ENCODE measurements around the gene SLC12A6.
"Not testable (repeated sequence)": the region's sequence is repeated elsewhere in the genome, so short reads cannot be mapped to it uniquely, and the experiment has no call there.

SLC12A6 gene

DNA sequence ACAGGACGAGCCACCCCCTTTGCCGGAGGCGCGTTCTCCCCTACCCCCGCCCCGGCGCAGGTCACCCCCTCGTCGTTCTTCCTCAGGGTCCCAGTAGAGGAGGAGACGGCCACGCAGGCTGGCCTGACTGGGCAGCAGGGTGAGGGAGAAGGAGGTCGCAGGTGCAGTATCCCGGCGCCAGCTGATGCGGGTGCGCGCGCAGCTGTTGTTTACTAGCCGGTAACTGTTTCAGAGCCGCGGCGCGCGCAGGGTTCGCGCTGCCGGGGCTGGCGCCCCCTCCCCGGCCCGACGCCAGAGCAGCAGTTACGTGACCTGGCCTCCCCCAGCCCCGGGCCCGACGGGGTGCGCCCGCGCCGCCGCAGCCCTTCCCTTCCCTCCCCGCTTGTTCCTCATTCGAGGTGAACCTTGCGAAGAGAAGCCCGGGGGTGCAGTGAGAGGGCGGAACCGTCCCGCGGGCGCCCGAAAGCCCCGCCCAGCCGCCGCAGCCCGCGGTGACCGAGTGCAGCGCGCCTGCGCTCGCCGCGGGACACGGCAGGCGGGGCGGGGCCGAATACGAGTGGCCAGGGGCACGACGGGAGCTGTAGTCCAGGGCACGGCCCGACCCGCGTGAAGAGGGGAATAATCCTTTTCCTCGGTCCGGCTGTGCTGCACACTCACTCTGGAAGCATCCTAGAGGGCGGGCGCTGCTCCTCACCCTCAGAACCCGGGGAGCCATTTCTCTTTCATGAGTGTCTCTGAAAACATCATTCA is at the start of gene SLC12A6:
SLC12A6 (minus strand) TSS at position 225 of the 750 bp plus-strand sequence. CDS start 1,101 bp downstream, outside the sequence.
- DNase-seq: peak; percentile 92 to 93

DNA sequence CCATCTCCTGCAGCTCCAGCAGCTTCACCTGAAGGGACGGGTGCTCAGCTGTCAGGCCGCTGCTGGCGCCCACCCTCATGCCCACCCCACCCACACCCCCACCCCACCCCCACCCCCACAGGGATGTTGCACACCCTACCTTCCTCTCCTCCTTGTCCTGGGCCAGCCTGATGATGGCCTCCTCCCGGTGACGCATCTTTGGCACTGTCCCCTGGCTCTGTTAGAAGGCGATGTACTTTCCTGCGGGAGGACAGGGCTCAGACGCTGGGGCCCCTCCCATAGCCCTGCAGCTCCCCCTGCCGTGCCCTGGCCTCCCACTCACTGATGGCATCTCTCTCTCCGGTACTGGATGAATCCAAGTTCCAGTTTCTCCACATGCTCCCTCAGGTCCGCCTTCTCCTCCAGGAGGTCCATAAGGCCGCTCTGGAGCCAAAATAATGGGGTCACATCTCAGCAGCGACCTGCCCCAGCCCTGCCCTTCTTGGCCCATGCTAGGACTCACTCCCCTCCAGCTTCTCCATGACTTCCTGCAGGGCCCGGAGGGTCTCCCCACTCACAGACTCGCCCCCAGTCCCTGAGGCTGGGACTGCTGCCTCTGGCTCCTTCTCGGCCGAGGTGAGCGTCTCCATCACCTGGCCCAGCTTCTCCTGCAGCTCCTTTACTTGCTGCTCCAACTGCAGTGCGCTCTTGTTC is 44.4 kb upstream of the SLC12A6 start:
- not testable (repeated sequence) for DNase-seq

DNA sequence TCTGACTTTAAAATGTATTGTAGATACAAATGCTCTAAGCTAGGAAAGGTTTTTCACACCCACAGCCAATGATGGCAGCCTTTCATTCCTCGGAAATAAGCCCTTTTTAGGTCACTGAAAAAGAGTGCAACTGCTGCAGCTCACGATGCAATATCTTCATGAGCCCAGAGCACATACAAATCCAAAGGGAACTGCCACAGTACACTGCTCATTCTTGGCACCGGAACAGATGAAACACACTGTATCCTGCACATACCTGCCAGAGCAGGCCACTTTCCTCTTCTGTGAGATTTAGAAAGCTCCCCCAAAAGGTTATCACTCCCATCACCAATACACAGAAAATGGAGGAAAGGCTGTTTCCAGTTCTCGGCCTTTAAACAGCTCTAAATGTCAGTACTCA is 42.9 kb upstream of the SLC12A6 start:
- not testable (repeated sequence) for DNase-seq

DNA sequence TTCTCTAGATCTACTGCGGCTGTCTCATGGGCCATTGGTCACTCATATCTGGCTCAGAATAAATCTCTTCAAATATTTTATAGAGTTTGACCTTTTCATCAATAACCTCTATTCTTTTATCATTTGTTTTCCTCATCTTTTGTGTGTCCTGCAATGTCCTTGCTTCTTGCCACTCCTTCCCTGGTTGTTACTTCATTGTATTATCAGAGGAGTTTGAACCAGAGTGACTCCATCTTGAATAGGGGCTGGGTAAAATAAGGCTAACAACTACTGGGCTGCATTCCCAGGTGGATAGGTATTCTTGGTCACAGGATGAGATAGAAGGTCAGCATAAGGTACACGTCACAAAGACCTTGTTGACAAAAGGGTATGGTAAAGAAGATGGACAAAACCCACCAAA is 39.3 kb upstream of the SLC12A6 start:
- DNase-seq: no peak

DNA sequence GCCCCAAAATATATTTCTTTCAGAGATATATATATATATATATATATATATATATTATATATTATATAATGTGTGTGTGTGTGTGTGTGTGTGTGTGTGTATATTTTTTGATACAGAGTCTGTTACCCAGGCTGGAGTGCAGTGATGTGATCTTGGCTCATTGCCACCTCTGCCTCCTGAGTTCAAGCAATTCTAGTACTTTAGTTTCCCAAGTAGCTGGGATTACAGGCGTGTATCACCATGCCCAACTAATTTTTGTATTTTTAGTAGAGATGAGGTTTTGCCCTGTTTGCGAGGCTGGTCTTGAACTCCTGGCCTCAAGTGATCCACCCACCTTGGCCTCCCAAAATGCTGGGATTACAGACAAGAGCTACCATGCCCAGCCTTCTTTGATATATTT is 38.0 kb upstream of the SLC12A6 start:
- DNase-seq: not testable (repeated sequence)

DNA sequence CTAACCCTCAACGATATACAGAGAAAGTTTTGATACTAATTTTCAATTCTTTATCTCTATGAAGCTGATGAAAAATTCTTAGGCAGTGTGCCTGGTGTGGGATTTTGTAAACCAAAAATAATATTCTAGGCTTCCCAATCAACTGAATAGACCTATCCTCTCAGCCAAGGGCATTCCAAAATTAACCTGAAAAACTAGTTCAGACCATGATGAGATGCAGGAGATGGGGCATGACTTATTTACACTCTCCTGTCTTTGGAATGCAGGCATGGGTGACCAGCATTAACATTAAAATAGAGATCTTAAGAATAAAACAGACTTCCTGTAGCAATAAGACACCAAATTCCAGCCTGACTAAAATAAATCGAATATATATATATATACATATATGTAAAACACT is 37.2 kb upstream of the SLC12A6 start:
- DNase-seq: no peak

DNA sequence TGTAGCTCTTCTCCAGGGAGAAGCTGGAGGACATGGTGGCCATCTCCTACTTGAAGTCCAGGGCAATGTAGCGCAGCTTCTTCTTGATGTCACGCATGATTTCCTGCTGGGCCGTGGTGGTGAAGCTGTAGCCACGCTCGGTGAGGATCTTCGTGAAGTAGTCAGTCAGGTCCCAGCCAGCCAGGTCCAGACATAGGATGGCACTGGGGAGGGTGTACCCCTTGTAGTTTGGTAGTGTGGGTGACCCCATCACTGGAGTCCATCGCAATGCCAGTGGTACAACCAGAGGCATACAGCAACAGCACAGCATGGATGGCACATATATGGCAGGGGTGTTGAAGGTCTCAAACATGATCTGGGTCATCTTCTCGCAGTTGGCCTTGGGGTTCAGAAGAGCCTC is 36.4 kb upstream of the SLC12A6 start:
- DNase-seq: no peak

DNA sequence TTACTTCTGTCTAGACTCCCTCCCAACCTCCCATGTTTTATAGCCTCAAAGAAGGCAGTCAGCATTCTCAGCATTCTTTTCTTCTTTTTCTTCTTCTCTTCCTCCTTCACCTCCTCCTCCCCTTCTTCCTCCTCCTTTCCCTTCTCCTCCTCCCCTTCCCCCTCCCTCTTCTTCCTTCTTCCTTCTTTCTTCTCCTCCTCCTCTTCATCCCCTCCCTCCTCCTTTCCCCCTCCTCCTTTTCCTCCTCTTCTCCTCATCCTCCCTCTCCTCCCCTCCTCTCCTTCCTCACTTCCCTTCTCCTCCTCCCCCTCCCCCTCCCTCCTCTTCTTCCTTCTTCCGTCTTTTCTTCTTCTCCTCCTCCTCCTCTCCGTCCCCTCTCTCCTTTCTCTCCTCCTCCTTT is 33.1 kb upstream of the SLC12A6 start:
- DNase-seq: no peak

DNA sequence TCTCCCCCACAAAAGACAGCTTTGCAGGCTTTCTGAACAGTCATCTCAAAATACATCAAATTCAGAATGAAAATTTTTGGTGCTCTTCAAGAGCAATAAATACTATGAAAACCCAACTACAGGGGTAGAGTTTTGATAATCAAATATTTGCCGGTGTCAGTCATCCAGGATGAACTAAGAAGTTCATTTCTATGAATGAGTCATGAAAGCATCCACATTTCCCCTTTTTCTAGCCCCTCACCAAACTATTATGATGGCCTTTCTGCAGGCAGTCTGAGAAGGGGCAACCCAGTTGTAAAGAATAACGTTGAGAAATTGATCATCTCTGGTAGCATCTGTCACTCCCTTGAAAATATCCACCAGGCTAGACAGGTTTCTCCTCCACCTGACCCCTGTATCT is 32.5 kb upstream of the SLC12A6 start:
- DNase-seq: no peak

DNA sequence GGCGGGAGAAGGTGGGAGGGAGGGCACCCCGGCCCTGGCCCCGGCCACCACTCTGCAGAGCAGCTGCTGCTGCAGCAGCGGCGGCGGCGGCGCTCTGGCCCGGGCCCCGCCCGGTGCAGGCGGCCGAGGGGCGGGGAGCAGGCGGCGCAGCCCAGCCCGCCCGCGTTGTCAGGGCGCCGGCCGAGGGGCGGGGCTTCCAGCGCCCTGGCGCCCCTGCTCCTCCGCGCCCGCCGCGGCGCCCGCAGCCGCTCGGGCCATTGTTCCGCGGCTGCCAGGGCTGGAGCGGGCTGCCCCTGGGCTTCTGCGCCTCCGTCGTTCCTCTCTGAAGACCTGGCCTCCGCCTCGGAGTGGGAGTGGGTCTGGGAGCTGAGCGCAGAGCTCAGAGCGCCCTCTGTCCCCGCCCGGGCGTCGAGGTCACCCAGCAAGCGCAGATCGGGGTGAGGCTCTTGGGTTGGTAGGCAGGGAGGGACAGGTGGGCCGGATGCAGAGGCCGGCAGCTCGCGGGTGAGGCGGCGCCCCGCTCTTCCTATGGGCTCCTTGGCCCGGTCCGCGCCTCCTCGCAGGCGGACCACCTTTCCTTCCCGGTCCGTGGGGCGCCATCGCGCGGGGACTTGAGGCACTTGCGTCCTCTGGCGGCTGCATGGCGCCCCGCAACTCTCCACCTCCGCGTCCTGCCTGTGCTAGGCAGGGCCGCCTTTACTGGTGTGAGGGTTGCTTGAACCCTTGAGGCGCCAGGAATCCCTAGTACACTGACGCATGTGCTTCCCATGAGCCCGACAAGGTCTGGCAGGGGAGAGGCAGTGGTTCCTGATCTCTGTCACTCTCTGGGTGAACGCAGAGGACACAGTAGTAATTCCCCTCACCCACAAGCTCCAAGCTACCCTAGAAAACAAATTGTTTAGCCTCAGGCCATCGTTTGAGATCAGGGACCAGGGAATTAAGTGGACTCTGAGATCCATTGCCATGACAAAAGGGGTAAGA is 29.8 kb upstream of the SLC12A6 start, which contains the start of gene LPCAT4:
LPCAT4 (minus strand) TSS at position 96 of the 981 bp plus-strand sequence. CDS start 96 bp downstream, outside the sequence.
- peak; percentile 89 to 93 for DNase-seq

DNA sequence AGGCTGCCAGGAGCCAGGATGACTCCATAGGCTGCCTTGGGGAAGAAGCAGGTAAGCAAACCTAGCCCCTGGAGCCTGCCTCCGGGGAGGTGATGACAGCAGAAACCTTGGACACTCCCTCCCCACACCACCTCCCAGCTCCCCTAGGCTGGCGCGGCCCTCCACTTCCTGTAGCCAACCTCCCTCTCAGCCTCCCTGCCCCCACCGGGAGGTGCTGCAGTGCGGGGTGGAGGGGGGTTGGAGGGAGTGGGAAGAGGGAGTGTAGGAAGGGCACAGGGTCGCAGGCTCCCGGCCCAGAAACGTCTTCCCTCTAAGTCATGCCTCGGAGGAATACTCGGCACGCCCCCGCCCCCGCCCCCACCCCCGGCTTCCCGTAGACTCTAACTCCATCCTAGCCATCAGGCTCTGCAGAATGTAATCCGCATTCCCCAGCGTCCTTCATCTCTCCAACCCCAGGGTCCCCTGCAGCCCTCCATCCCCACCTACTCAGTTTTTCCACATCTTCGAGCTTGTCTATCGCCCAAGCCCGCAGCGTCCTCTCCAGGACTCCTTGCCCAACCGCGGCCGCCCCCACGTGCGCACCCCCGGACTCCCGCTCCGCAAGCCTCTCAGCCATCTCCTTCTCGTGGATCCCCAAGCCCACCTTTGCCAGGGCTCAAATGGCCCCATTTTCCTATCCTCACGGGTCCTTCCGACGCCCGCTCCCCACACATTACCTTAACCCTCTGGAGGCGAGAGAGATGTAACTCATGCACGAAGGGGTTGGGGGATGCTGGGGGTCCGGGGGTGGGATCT is 28.9 kb upstream of the SLC12A6 start:
- DNase-seq: peak; percentile 12 to 52

DNA sequence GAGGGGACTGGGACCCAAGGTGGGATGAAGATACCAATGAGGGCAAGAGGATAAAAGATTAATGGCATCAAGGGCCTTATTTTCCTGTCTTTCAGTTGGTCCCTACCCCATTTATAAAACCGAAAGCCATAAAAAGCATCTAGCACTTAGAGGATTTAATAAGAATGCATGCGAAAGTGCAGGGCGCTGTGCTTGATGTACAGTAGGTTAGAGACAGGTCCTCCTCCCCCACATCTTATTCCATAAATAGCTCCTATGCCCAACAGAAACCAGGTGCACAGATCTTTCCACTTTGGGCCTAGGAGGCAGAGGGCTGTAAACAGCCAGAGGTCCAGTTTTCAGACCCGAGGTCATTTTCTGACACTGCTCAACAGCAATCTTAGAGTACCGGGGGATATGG is 28.3 kb upstream of the SLC12A6 start:
- DNase-seq: no peak

DNA sequence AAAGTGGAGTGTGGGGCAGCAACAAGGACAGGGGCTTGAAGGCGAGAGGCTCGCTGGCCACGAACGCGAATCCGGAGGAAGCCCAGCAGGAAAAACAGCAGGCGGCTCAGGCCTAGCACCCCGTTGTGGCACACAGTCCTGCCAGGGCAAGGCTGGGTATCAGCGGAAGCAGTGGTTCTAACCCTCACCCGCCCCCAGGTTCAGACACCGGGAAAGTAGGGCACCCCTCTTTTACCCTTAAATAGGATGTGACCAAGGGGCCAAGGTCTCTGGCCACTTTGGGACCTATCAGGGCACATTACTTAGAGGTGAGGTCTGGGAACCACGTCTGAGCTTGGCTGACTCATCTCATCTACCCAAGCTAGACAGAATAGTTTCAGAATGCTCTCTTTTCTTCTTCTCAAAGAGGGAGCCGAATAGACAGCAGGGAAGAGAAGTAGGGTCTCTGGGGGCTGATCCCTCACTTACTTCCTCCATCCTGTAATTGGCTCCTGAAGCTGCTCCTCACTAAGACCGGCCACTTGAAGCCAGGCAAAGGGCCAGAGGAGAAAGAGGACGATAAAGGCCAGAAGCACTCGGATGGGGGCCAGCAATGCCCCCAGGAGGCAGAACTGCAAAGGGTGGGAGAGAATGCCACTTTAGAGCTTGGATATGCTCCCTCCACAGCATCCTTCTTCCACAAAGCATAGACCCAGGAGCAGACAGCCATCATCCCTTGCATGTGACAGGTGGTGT is 27.7 kb upstream of the SLC12A6 start:
- peak in 1 of 2 donors; percentile 14 for DNase-seq

DNA sequence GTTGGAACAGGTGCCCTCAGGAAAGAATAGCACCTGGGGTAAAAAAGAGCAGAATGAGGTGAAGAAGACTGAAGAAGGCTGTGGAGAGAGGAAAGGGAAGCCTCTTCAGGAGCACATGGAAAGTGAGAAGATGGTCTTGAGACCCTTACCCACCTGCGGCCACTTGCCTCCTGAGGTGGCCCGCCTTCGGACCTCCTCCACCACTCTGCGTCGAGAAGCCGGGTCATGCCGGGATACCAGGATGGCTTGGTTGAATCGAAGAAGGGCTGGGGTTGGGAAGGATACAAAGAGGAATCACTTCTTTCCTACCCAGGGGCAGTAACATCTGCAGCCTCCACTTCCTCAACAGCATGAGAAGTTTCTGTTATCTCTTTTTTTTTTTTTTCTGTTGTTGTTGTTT is 26.5 kb upstream of the SLC12A6 start:
- no peak for DNase-seq

DNA sequence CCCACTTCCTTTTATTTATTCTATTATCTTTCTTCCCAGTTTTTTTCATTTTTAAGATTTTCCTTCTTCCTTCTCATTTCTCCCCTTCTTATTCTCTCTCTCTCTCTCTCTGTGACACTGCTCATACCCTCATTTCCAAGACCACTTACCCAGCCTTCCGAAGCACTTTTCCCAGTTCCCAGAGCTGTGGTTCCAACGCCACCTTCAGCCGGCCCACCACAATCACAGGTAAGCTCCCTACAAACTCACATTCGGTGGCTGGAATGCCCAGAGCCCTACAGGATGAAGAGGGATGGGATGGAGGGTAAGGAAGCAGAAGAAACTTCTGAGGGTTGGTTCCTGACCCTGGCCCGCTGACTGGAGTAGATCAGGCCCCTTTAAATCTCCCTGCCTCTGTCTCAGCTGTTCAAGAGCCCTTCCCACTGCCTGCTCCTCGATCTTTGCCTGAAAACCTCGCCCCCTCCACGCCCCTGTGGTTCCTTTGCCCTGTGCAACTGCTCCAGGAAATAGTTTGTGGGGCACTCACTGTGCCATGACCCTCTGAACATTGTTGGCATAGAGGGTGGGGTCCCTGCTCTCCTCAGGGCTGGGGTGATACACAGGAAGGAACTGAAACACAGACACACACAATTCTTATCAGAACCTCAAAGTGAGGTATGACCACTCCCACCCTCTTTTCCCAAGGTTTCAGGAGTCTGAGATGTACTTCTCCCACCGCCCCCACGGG is 24.6 kb upstream of the SLC12A6 start:
- no peak for DNase-seq

DNA sequence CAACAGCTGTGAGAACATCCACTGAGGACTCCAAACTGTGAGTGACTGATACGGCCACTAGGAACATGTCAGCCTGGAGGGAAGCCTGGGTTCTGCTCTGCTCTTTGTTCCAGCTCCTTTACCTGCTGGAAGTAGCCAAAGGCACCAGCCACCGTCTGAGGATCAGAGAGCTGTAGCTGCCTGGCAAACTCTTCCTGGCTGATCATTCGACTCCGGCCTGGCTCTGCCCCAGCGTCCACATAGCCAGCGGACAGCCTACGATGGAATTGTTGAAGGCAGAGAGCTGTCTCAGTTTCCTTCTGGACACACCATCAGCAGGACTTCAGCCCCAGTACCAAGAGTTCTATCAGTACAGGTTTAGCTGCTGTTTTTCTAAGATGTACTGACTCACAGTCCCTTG is 23.7 kb upstream of the SLC12A6 start:
- no peak for DNase-seq

DNA sequence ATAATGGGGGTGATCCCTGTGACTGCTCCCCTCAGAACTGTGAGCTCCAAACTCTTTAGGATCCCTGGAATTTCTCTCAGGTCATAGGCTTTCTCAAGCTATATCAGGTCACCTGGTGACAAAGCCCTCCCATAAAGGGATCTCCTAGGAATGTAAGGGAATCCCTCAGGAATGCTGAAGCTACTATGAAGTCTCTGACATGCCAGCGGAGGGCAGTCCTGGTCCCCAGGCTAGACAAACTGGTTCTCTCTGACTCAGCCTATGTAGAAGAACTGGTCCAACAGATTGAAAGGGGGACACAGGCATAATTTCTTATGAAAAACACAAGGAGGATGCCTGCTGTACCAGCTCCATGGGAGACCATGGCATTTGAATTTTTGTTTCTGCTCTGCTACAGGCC is 22.7 kb upstream of the SLC12A6 start:
- DNase-seq: no peak

DNA sequence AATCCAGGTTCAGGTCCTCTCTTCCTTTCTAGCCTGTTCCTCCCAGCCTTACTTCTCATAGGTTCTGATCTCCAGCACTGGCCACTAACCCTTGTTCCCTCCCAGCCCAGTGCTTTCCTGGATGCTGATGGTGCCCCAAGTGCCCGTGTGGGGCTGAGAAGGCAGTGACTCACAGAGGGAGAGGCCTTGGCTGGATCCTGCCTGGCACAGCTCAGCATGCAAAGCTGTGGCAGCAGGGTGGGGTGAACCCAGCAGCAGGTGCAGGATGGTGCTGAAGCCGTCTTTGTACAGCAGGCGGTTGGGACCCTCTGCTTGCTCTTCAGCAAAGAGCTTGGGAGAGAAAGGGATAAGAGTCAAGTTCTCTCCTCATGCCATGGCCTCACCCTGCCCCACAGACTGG is 21.8 kb upstream of the SLC12A6 start:
- DNase-seq: no peak

DNA sequence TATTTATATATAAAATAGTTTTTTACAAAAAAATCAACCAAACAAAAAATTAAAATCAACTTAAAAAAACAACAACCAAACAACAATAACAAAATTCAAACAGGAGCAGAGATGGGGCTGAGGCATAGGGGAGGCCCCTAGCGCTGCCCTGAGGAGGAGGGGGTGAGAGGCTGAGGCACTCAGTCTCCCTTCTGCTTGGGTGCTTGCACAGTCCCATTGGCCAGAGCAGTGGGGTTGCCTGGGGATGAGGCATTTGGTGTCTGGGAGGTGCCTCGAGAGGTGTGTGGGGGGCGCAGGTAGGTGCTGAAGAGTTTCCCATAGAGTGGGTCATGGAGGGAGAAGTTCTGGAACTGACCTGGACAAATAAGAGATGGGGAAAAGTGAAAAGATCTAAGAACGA is 21.4 kb upstream of the SLC12A6 start:
- DNase-seq: no peak

DNA sequence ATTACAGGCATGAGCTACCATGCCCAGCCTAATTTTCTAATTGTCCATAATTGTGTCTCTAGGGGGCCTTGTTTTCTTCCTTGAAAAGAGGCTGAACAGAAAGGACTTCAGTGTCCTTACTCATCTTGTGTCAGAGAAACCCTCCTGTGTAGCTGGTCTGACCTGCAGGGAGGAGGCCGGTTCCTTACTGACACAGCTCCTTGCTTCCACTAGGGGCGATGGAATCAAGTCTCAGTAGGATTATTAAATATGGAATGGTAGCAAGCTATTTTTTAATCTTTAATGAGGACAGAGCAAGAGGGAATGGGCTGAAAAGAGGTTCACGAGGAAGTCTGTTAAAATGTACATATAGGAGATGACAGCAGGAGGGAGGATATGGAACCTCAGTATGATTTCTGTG is 20.8 kb upstream of the SLC12A6 start:
- DNase-seq: no peak

DNA sequence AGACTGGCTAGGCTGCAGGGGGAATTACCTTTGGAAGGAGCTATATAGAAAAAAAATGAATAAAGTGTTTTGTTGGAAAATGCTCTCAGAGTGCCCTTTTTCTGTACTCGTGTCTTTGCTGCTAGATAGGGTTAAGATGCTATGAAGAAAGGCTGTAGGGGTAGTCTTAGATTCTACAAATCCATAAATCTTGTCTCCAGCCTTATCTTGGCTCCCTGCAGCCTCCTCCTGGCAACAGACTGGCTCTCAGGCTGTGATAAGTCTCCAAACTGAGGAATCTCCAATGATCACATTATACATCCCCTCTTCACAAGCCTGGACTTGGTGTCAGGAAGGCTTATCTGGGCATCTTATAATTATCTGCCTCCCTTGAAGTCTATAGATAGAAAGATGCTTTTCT is 20.1 kb upstream of the SLC12A6 start:
- no peak for DNase-seq

Measured in CD4-positive, alpha-beta T cell treated with Interferon alpha-2 for 1 hour (primary cell).